Measurements from ENCODE around the gene HES3.

GRCh38 chr1:6209661-6210580 lies 34.1 kb upstream of the HES3 start:
- TF ChIP-seq RAD21 (IDR thresholded peaks at IDR 0.05; ENCODE audit: low read length) (no peak; the same call in 1 of the 2 replicates), FOXM1 (IDR thresholded peaks at IDR 0.05; ENCODE audit: low read depth) (no peak), EZH2phosphoT487 (IDR thresholded peaks at IDR 0.05; ENCODE audit: borderline replicate concordance, low read depth) (no peak), EP300 (IDR thresholded peaks at IDR 0.05; ENCODE audit: borderline replicate concordance in 1 of 2, low read depth in 1 of 2, low read length in 1 of 2) (no peak), POLR2AphosphoS5 (IDR thresholded peaks at IDR 0.05; ENCODE audit: low read depth, low read length) (no peak), TEAD4 (IDR thresholded peaks at IDR 0.05; ENCODE audit: borderline replicate concordance, insufficient read depth) (no peak)
- TF ChIP-seq, protein P1, sequence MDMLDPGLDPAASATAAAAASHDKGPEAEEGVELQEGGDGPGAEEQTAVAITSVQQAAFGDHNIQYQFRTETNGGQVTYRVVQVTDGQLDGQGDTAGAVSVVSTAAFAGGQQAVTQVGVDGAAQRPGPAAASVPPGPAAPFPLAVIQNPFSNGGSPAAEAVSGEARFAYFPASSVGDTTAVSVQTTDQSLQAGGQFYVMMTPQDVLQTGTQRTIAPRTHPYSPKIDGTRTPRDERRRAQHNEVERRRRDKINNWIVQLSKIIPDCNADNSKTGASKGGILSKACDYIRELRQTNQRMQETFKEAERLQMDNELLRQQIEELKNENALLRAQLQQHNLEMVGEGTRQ (IDR thresholded peaks at IDR 0.05; ENCODE audit: borderline replicate concordance, low read depth, low read length), result no peak
- TF ChIP-seq, protein P2, sequence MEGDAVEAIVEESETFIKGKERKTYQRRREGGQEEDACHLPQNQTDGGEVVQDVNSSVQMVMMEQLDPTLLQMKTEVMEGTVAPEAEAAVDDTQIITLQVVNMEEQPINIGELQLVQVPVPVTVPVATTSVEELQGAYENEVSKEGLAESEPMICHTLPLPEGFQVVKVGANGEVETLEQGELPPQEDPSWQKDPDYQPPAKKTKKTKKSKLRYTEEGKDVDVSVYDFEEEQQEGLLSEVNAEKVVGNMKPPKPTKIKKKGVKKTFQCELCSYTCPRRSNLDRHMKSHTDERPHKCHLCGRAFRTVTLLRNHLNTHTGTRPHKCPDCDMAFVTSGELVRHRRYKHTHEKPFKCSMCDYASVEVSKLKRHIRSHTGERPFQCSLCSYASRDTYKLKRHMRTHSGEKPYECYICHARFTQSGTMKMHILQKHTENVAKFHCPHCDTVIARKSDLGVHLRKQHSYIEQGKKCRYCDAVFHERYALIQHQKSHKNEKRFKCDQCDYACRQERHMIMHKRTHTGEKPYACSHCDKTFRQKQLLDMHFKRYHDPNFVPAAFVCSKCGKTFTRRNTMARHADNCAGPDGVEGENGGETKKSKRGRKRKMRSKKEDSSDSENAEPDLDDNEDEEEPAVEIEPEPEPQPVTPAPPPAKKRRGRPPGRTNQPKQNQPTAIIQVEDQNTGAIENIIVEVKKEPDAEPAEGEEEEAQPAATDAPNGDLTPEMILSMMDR (IDR thresholded peaks at IDR 0.05), result no peak; the same call in 1 of the 2 replicates
- TF ChIP-seq, protein P3, sequence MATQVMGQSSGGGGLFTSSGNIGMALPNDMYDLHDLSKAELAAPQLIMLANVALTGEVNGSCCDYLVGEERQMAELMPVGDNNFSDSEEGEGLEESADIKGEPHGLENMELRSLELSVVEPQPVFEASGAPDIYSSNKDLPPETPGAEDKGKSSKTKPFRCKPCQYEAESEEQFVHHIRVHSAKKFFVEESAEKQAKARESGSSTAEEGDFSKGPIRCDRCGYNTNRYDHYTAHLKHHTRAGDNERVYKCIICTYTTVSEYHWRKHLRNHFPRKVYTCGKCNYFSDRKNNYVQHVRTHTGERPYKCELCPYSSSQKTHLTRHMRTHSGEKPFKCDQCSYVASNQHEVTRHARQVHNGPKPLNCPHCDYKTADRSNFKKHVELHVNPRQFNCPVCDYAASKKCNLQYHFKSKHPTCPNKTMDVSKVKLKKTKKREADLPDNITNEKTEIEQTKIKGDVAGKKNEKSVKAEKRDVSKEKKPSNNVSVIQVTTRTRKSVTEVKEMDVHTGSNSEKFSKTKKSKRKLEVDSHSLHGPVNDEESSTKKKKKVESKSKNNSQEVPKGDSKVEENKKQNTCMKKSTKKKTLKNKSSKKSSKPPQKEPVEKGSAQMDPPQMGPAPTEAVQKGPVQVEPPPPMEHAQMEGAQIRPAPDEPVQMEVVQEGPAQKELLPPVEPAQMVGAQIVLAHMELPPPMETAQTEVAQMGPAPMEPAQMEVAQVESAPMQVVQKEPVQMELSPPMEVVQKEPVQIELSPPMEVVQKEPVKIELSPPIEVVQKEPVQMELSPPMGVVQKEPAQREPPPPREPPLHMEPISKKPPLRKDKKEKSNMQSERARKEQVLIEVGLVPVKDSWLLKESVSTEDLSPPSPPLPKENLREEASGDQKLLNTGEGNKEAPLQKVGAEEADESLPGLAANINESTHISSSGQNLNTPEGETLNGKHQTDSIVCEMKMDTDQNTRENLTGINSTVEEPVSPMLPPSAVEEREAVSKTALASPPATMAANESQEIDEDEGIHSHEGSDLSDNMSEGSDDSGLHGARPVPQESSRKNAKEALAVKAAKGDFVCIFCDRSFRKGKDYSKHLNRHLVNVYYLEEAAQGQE (IDR thresholded peaks at IDR 0.05; ENCODE audit: low read depth, low read length), result no peak
- TF ChIP-seq, protein P4, sequence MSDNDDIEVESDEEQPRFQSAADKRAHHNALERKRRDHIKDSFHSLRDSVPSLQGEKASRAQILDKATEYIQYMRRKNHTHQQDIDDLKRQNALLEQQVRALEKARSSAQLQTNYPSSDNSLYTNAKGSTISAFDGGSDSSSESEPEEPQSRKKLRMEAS (IDR thresholded peaks at IDR 0.05; ENCODE audit: low read depth), result no peak
